Panc1 (cell line): ENCODE measurements around the gene STXBP1. TPM values are rescaled to one million over a fixed set of nuclear protein-coding genes. Genes with fewer than 3 reads are reported as not detected.
A peak's percentile ranks its signal among the peaks of the same experiment; 100 is the strongest.

ENCODE experiments used
- ATAC-seq: fragments of 200-7000 bp; cut with Tn5 transposase; 2 replicates; pipeline ENCODE4 v1.9.1; 2020; ENCODE audit warnings: mild to moderate bottlenecking, moderate library complexity
- BruUV-seq: library from RNA; stranded (reverse); fragments of 400-500 nt; replicated peaks from 2 replicates; lab custom pipeline; 2021; lab: Mats Ljungman, UMichigan
- CTCF ChIA-PET: fragments of 300-600 bp; sonication (Branson Sonifier 250); formaldehyde crosslinking; loops from one replicate; lab custom pipeline; 2022; ENCODE audit warnings: antibody characterized with exemption; lab: Charles Lee
- POLR2A ChIA-PET: fragments of 300-600 bp; sonication (Branson Sonifier 250); formaldehyde crosslinking; loops from one replicate; lab custom pipeline; 2022; ENCODE audit warnings: antibody characterized with exemption; lab: Charles Lee
- DNase-seq: peaks from one replicate; pipeline ENCODE4 v3.0.0-alpha.2; 2010; ENCODE audit warnings: low read depth, low spot score
- H3K27ac ChIP-seq: 2 replicates; pipeline ENCODE4 v1.5.1; 2011; ENCODE audit warnings: mild to moderate bottlenecking, low read length, inconsistent platforms
- H3K27me3 ChIP-seq: fragments of 200-500 bp; sonication (Bioruptor generic); 2 replicates; pipeline ENCODE4 v1.6.0; 2014; ENCODE audit warnings: low read length, inconsistent platforms; ENCODE audit not compliant: control insufficient read depth, insufficient read depth
- H3K36me3 ChIP-seq: fragments of 200-500 bp; sonication (Bioruptor generic); 2 replicates; pipeline ENCODE4 v1.5.1; 2014; ENCODE audit warnings: inconsistent platforms, mild to moderate bottlenecking, low read length, moderate library complexity; ENCODE audit not compliant: control insufficient read depth, insufficient read depth
- H3K4me1 ChIP-seq: 2 replicates; pipeline ENCODE4 v1.5.1; 2011; ENCODE audit warnings: inconsistent platforms, mild to moderate bottlenecking, low read length, moderate library complexity; ENCODE audit not compliant: control insufficient read depth, insufficient read depth
- H3K4me3 ChIP-seq, 2 experiments: 2 replicates each; pipeline ENCODE4 v1.5.1; 2011 to 2012; ENCODE audit warnings: low read depth in 2 of 2, low read length in 2 of 2, mild to moderate bottlenecking in 2 of 2, inconsistent platforms in 1 of 2, moderate library complexity in 1 of 2
- H3K9me3 ChIP-seq: fragments of 200-500 bp; sonication (Bioruptor generic); 2 replicates; pipeline ENCODE4 v1.5.1; 2014; ENCODE audit warnings: low read depth, mild to moderate bottlenecking, inconsistent platforms, low read length, moderate library complexity; ENCODE audit not compliant: control insufficient read depth, insufficient read depth
- POLR2AphosphoS5 ChIP-seq: IDR thresholded peaks from 2 replicates; pipeline ENCODE4 v1.6.1; 2012; ENCODE audit warnings: mild to moderate bottlenecking, low read depth, low read length, moderate library complexity
- SIN3A ChIP-seq: IDR thresholded peaks from 2 replicates; pipeline ENCODE4 v1.6.1; 2012; ENCODE audit warnings: low read depth, mild to moderate bottlenecking, low read length, moderate library complexity, borderline replicate concordance; ENCODE audit not compliant: insufficient read depth
- TCF7L2 ChIP-seq: IDR thresholded peaks from 2 replicates; pipeline ENCODE4 v1.6.1; 2011; ENCODE audit warnings: mild to moderate bottlenecking, low read depth, low read length, inconsistent platforms
- in situ Hi-C: cut with HindIII; loops from 2 replicates; pipeline ENCODE4 v1.10.0; 2016; ENCODE audit warnings: low sequenced_read_pairs, low pct_unique_long_range_greater_than_20kb
- intact Hi-C: fragments of 100-400 bp; cut with micrococcal nuclease; formaldehyde crosslinking; loops from one replicate; pipeline ENCODE4 v1.10.0; 2022; ENCODE audit not compliant: unreplicated experiment
- total RNA-seq: library from RNA; stranded (reverse); gene quantifications from one replicate; pipeline ENCODE4 v1.2.1, GENCODE V29; 2021; ENCODE audit not compliant: unreplicated experiment
- TF ChIP-seq, protein P1 (sequence below), 2 experiments: IDR thresholded peaks; 2 replicates each; pipeline ENCODE4 v1.6.1; 2011 to 2012; ENCODE audit warnings: low read depth in 2 of 2, control low read depth in 1 of 2, low read length in 1 of 2, mild to moderate bottlenecking in 1 of 2, moderate library complexity in 1 of 2; ENCODE audit not compliant: insufficient read depth in 1 of 2
- TF ChIP-seq, protein P2 (sequence below): fragments of 450-650 bp; IDR thresholded peaks from 2 replicates; pipeline ENCODE4 v1.5.1; 2017; ENCODE audit warnings: mild to moderate bottlenecking

STXBP1 gene
- total RNA-seq, 1 experiment from 2014 or later: 67.5 TPM

DNA sequence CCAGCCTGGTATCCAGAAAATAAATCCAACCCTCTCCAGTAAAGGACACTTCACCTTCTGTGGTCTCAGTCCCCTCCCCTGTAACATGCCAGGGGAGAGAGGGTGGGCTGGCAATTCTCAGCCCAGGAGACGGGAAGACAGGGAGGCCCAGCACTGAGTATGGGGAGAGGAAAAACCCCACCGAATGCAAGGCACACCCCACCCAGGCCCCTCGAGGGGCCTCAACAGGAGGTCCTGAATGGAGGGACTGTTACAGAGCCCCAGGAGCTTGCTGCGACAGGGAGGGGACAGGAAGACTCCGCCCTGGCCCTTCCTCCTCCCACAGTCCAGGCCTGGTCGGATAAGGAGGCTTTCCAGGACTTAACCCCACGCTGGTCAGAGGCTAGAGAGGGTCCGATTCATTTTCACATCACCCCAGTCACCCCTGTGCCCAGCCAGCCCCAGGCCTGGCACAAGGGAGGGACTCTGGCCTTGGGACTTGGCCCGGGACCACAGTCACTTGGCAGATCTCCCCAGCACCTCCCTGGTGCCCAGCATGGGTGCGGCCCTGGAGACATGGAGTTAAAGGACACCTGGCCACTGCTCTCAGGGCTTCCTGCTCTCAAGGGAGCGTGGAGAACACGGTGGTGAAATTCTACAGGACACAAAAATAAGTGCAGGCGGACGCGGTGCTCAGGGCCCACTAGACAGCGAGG, 44.9 kb upstream of the STXBP1 start:
- intact Hi-C loops: no loop called here
- Histone ChIP-seq H3K9me3 (no peaks in the 10 kb centered on the region), H3K4me3 (peak overlapping the region; percentile 58 to 65), H3K27ac (peak overlapping the region; percentile 87), H3K4me1 (peaks cover 45% of the 10 kb centered on the region), H3K36me3 (peaks cover 3% of the 10 kb centered on the region; the same call in 1 of the 2 replicates), H3K27me3 (no peaks in the 10 kb centered on the region)
- in situ Hi-C loops: no loop called here
- TF ChIP-seq POLR2AphosphoS5: peak; percentile 59; the same call in 1 of the 2 replicates
- no peak for TF ChIP-seq SIN3A
- POLR2A ChIA-PET: no interaction called here
- BruUV-seq: TSS peak; percentile 63
- CTCF ChIA-PET: no interaction called here
- DNase-seq (no peak), ATAC-seq (peak; percentile 57)

DNA sequence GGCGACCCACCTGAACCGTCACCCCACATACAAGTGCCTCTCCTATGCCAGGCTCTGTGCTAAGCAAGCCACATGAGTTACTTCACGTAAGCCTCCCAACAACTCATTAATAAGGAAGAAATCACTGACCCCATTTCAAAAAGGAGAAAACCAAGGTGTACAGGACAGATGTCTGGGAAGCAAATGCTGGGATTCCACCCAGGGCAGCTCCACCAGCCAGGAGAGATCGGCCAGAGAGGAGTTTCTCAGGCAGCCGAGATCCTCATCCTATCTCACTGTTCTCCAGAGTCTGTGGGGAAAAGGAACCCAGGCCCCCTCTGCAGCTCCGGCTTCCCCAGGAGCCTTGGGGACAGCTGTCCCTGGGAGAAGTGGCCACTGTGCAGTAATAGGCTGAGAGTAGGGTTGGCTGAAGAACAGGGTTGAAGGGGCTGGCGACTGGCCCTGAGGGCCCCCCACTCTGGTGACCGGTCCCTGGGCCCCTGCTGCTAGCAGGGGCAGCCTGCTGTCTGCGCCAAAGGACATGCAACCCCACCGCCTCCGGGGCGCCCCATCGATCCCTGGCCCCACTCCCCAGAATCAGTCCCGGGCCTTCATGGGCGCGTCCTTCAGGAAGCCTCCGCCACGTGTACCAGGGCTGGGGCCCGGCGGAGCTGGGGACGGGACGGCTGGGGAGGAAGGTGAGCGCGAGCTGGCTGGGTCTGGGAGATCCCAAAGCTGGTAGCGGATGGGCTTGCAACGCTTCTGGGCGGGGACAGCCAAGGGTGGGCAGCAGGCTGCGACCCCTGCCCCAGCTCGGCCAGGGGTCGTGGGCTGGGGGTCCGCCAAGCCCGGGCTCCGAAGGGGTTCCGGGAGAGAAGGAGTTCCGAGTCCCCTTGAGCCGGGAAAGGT, 44.1 kb upstream of the STXBP1 start:
- BruUV-seq: no TSS peak
- 0 out of 2 replicates have a peak, but pooled peaks have one; percentile 17 for TF ChIP-seq SIN3A
- TF ChIP-seq POLR2AphosphoS5: no peak
- TF ChIP-seq, protein P1, sequence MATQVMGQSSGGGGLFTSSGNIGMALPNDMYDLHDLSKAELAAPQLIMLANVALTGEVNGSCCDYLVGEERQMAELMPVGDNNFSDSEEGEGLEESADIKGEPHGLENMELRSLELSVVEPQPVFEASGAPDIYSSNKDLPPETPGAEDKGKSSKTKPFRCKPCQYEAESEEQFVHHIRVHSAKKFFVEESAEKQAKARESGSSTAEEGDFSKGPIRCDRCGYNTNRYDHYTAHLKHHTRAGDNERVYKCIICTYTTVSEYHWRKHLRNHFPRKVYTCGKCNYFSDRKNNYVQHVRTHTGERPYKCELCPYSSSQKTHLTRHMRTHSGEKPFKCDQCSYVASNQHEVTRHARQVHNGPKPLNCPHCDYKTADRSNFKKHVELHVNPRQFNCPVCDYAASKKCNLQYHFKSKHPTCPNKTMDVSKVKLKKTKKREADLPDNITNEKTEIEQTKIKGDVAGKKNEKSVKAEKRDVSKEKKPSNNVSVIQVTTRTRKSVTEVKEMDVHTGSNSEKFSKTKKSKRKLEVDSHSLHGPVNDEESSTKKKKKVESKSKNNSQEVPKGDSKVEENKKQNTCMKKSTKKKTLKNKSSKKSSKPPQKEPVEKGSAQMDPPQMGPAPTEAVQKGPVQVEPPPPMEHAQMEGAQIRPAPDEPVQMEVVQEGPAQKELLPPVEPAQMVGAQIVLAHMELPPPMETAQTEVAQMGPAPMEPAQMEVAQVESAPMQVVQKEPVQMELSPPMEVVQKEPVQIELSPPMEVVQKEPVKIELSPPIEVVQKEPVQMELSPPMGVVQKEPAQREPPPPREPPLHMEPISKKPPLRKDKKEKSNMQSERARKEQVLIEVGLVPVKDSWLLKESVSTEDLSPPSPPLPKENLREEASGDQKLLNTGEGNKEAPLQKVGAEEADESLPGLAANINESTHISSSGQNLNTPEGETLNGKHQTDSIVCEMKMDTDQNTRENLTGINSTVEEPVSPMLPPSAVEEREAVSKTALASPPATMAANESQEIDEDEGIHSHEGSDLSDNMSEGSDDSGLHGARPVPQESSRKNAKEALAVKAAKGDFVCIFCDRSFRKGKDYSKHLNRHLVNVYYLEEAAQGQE (IDR thresholded peaks at IDR 0.05; ENCODE audit: insufficient read depth in 1 of 2, low read depth in 2 of 2, low read length in 1 of 2): no peak
- TF ChIP-seq, protein P2, sequence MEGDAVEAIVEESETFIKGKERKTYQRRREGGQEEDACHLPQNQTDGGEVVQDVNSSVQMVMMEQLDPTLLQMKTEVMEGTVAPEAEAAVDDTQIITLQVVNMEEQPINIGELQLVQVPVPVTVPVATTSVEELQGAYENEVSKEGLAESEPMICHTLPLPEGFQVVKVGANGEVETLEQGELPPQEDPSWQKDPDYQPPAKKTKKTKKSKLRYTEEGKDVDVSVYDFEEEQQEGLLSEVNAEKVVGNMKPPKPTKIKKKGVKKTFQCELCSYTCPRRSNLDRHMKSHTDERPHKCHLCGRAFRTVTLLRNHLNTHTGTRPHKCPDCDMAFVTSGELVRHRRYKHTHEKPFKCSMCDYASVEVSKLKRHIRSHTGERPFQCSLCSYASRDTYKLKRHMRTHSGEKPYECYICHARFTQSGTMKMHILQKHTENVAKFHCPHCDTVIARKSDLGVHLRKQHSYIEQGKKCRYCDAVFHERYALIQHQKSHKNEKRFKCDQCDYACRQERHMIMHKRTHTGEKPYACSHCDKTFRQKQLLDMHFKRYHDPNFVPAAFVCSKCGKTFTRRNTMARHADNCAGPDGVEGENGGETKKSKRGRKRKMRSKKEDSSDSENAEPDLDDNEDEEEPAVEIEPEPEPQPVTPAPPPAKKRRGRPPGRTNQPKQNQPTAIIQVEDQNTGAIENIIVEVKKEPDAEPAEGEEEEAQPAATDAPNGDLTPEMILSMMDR: no peak
- no peak for TF ChIP-seq TCF7L2
- ChIA-PET CTCF (no interaction called here), POLR2A (no interaction called here)
- Histone ChIP-seq H3K9me3 (no peaks in the 10 kb centered on the region), H3K27ac (peak overlapping the region; percentile 87), H3K4me1 (peaks cover 37% of the 10 kb centered on the region), H3K36me3 (peaks cover 3% of the 10 kb centered on the region; the same call in 1 of the 2 replicates), H3K27me3 (no peaks in the 10 kb centered on the region), H3K4me3 (peak overlapping the region; percentile 58 to 65)
- in situ Hi-C loops: no loop called here
- intact Hi-C loops: no loop called here
- DNase-seq (no peak), ATAC-seq (peak; percentile 25)
